NCI-H1694 (cell line): Measurements from ENCODE around the gene HECW1.
A peak's percentile ranks its signal among the peaks of the same experiment; 100 is the strongest.
"Not testable (repeated sequence)": the region's sequence is repeated elsewhere in the genome, so short reads cannot be mapped to it uniquely, and the experiment has no call there.

Source experiments
- DNase-seq: peaks from one replicate; lab custom pipeline; 2025; lab: John Stamatoyannopoulos, UW

The HECW1 gene

GRCh38 chr7:43546231-43546630 lies 433.8 kb downstream of the HECW1 start:
- DNase-seq: no peak

- DNase-seq: no peak
These were observed 438.0 kb downstream of the HECW1 start for GRCh38 chr7:43550427-43550826.

GRCh38 chr7:43552122-43552521 lies 439.7 kb downstream of the HECW1 start:
- no peak for DNase-seq

GRCh38 chr7:43553999-43554398 lies 441.6 kb downstream of the HECW1 start:
- no peak for DNase-seq

GRCh38 chr7:43554423-43554822 lies 442.0 kb downstream of the HECW1 start:
- DNase-seq: no peak

GRCh38 chr7:43557831-43558495 lies 445.5 kb downstream of the HECW1 start:
- no peak for DNase-seq

GRCh38 chr7:43559171-43559945 lies 446.9 kb downstream of the HECW1 start:
- no peak for DNase-seq

- DNase-seq: no peak
These were observed 447.5 kb downstream of the HECW1 start for GRCh38 chr7:43559946-43560335.

GRCh38 chr7:43560742-43561330 lies 448.4 kb downstream of the HECW1 start:
- DNase-seq: no peak

- no peak for DNase-seq
These were observed 449.9 kb downstream of the HECW1 start for GRCh38 chr7:43562383-43562782.

GRCh38 chr7:43565786-43566185 lies 453.3 kb downstream of the HECW1 start:
- no peak for DNase-seq

GRCh38 chr7:43568529-43568928 lies 456.1 kb downstream of the HECW1 start:
- no peak for DNase-seq

GRCh38 chr7:43569424-43569823 lies 457.0 kb downstream of the HECW1 start:
- DNase-seq: no peak

- DNase-seq: no peak
These were observed 458.4 kb downstream of the HECW1 start for GRCh38 chr7:43570688-43571365.

GRCh38 chr7:43572516-43573049 lies 460.1 kb downstream of the HECW1 start:
- DNase-seq: no peak

GRCh38 chr7:43573832-43574231 lies 461.4 kb downstream of the HECW1 start:
- DNase-seq: not testable (repeated sequence)

- no peak for DNase-seq
These were observed 463.1 kb downstream of the HECW1 start for GRCh38 chr7:43575506-43575905.

GRCh38 chr7:43576241-43576640 lies 463.8 kb downstream of the HECW1 start:
- no peak for DNase-seq

- DNase-seq: no peak
These were observed 465.1 kb downstream of the HECW1 start for GRCh38 chr7:43577485-43577951.

GRCh38 chr7:43582503-43583423 lies 470.3 kb downstream of the HECW1 start, which contains the start of gene STK17A:
TSS of gene STK17A (plus strand) at chr7:43583108. CDS start at chr7:43583244, 136 bp downstream.
- DNase-seq: peak; percentile 82
